ENCODE data around the gene CCR3.

CCR3 gene

GRCh38 chr3:46277476-46277875 is 35.2 kb downstream of the CCR3 start:
- DNase-seq: no peak

DNA sequence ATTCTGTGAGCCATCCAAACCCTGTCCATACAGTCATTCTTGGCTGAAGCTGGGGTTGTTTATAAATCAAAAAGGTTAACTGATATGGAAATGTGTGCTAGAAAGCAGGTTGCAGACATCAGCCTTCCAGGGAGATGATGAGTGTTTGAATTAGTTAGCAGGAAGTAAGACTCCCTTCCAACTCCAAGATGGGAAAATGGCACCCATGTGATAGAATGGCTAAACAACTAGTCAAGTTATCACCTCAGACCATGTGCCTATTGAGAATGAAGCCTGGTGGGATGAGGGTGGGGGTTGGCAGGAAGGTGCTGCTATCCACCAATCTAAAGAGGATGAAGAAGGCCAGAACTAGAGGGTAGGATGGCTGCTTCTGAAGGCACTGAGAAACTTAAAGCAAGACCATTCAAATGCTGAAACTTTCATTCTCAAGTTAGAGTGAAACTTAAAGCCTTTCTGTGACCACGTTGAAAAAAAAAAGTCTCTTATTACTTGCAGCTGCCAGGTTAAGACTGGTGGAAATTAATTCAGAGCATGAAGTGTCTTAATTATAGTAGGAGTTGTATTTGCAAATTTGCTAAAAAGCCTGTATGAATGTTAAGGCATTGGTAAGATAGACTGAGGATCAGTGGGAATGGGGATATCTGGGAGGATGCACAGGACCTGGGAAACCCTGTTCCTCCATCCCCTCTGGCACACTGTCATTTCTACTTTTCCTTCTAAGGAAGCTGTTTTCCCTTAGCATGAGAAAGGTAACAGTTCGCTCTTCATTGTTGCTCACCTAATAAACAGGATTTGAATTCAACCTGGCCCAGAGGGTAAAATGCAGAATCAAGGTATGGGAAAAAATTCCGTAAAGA is 36.8 kb downstream of the CCR3 start:
- no peak for DNase-seq

DNA sequence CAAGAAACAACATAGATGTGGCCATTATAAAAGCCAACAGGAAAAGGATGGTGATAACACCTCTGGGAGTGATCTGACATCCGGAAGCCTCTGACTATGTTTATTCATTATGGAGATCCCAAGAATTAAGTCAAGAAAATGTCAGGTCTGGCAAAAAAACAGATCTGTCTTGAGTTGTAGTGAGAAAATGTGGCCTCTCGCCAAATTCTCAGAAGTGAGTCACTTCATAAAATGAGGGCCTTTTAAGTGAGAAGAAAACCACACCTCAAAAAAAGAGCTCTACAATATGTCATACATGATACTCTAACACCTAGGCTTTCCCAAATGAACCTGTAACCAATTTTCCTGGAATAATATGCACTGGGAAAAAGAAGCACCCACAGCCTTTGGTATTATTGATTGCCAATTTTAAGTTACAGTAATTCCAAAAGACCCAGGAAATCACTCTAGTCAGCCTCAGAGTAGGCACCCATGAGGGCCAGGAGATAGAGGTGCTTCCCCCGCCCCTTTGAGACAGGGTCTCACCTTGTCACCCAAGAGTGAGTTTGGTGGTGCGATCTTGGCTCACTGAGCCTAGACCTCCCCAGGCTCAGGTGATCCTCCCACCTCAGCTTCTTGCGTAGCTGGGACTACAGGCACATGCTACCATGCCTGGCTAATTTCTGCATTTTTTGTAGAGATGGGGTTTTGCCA is 38.0 kb downstream of the CCR3 start:
- no peak for DNase-seq

DNA sequence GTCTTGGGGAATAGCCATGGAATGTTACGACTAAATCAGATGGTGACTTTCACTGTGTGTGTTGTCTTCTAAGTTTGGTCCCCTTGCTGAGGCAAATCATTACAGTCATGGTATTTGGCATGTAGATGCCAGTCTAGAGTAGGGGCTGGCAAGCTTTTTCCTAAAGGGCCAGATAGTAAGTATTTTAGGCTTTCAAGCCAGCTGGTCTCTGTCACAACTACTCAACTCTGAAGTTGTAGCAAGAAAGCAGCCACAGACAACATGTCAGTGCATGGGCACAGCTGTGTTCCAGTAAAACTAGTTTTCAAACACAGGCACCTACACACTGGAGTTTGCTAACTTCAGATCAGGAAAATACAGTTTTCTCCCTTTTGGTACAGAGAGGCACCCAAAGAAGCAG is 39.3 kb downstream of the CCR3 start:
- no peak for DNase-seq

- no peak for DNase-seq
Observed at GRCh38 chr3:46282041-46282440, 39.8 kb downstream of the CCR3 start.

DNA sequence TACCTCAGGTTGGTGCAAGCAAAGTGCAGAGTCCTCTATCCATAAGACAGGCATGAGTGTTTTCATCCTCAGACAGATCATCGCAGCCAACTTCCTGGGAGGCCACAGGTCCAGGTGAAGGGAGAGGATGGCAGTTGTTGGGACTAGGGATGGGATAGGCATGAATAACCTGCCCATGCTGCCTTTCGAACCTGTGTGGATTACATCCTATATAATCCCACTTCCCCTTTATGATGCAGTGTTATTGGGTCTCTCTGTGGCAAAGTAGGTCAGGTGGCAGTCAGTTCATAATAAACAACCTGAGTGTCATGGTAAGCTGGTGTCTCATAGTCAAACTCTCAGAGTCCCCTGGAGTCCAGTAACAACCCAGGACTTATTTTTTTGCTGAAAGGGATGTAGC is 40.4 kb downstream of the CCR3 start:
- no peak for DNase-seq

DNA sequence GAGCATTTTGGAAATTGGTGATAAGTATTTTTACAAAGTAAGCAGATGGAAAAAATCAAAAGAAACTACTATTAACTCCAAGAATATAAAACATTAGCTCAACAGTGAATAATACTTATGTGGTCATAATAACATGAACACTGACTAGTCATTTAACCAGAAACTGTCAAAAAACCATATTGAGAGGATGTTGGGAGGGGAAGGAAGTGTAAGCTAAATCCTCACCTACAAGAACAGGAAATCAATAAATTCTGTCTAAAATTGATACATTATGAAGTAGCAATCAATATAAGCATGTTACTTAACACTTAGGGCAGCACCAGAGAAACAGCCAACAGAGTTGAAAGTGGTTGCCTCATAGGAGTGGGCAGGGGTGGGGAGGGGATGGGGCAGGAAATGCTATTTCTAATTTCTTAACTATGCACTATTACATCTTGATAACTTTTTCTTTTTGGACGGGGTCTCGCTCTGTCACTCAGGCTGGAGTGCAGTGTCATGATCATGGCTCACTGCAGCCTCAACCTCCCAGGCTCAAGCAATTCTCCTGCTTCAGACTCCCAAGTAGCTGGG is 41.7 kb downstream of the CCR3 start:
- no peak for DNase-seq

DNA sequence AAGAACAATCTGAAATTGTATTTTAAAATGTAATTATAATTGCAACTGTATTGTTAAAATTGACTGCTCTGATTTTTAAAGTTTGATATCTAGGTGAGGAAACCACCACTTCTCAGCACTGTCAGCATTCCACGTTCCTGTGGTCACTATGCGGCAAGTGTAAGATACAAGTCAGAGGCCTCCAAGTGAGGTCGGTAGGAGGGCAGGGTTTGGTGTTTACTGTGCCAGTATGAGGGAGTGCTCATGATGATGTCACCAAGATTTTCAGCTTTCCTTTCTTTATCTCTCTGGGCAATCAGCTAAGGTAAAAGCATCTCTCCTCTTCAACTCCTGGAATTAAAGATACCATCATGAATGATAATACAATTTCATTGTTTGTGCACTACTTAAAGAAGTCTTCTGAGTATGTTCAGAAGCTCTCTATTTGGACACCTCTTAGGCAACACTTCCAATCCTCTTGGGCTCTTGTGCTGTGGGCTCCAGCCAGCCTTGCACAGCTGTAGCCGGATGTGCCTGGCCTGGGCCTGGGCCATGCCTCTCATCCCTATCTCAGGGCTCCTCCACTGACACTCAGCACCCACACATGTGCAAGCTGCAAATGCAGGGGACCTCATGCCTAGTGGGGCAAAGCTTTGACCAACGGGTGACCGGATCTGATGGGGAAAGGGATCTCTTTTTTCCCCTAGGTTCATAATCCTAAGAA is 42.9 kb downstream of the CCR3 start:
- DNase-seq: no peak

GRCh38 chr3:46285931-46286619 is 43.8 kb downstream of the CCR3 start:
- DNase-seq: no peak

GRCh38 chr3:46286947-46287565 is 44.8 kb downstream of the CCR3 start:
- no peak for DNase-seq

DNA sequence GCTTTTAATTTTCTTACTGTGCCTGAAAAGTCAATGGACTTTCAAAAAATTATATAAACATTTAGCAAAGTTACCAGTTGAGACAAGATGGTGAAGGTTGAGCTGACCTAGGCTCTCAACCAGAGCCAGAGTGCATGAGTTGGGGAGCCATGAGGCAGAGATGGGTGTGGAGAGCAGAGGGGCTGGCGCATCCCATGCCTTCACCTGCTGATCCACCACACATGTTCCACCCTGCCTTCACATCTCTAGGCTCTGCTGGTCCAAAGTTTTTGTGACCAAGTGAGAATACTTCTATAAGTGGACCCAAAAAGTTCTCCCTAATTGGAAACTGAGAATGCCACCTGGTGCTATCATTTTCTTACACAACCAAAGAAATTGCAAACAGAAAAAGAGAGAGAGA is 47.3 kb downstream of the CCR3 start:
- no peak for DNase-seq

DNA sequence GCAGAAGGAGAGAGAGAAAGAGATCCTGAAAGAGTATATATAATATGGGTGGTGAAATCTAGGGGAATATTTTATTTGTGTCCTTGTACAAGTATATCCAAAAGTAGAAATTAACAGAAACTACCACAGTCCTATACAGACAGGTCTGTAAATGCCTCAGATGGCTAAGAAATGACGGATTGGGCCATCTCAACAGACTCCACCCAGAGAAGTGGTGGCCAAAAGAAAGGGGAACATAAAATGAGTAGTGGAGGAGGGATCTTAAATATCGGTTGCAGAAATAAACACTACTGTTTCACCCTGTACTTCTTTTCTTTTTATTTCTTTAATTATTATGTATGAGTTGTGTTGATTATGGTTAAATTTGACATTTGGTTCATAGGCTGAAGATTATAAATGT is 47.7 kb downstream of the CCR3 start:
- DNase-seq: no peak

DNA sequence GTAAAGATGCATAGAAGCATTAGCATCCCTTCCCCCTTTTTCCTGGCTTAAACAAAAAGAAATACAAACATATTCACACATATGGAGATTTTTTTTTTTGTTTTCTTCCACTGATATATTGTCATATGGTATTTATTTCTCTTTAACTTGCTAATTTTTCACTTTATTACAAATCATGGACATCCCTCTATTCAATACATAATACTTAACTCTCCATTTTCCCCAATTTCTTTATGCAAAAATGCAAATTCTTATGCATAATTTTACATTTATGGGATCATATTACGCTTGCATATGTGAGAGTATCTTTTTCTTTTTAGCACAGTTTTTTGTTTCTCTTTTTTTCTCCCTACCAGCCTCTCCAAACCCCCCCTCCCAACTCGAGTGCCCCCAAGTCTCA is 48.8 kb downstream of the CCR3 start:
- DNase-seq: no peak

- no peak for DNase-seq
Observed at GRCh38 chr3:46293035-46293724, 50.9 kb downstream of the CCR3 start.

DNA sequence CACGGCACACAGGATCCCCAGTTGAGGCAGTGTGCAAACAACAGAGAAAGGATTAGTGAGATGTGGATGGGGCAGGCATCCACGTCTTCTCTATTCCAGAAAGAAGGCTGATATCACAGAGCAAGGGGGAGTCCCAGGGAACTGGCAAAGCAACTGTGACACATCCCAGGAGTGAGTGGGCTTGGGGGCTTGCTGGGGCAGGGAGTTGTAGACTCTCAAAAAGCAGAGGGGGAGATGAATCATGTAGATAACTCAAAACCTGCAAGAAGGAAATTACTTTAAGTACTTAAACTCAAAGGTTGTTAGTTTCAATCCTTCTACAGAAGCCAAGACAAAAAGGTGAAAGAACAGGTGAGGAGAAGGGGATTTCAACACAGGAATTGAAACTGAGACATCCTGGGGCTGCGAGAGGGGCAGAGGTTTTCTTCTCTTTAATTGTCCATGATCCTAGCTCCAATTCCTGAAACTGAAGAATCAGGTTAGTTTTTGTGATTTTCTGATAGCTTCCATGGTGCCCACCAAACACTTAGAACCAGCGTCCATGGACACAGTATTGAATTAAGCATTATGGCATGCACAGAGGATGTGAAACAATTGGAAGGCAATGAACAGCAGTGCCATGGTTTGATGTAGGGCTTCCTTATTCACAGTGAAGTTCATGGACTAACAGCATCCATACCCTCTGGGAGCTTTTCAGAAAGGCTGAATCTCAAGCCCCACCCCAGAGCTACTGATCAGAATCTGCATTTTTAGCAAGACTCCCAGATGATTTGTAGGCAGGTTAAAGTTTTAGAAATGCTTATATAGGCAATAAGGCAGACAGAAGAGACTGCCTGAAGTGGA is 52.0 kb downstream of the CCR3 start:
- DNase-seq: no peak

- no peak for DNase-seq
Observed at GRCh38 chr3:46296826-46297225, 54.6 kb downstream of the CCR3 start.

- DNase-seq: no peak
Observed at GRCh38 chr3:46297658-46298423, 55.6 kb downstream of the CCR3 start.

DNA sequence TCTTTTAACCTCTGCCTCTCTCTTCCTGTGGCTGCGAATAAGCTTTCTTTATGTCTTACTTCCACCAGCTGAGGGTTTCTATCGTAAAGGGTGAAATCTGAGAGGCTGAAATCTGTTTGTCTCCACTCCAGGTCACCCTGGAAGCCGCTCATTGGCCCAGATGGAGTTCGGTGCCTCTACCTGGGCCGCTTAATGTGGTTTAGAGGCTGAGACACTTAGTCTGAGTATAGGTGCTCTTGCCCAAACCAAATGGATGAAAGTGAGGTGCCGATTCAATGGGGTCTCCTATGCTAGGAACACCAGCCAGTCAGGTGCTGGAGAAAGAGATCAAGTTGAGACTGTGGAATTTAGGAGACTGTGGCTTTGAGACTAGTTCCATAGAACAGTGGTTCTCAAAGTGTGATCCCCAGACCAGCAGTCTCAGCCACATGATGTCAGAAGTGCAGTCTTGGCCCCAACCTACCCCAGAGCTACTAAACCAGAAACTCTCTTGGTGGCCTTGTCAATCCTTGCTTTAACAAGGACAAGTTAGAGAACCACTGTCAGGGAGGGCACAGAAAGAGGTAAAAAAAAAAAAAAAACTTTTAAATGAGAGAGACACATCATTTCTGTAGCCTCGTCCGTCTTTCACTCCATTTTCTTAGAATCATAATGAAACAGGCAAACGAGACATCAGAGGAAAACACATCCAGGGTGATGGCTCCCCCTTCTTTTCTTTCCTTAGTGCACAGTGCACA is 56.8 kb downstream of the CCR3 start:
- DNase-seq: no peak

Data from NCI-H345 (cell line).